GM19238 (cell line): ENCODE data around the gene CCSER1.

Experiments used
- DNase-seq: peaks from one replicate; pipeline ENCODE4 v3.0.0; 2011; ENCODE audit warnings: low spot score; ENCODE audit not compliant: insufficient read length

Gene CCSER1

GRCh38 chr4:90127223-90127705 lies at the start of gene CCSER1:
Gene CCSER1, plus strand, starts transcription at chr4:90127394.
- peak; percentile 25 for DNase-seq

- DNase-seq, result no peak
Observed at GRCh38 chr4:90078440-90078839, 48.8 kb upstream of the CCSER1 start.

GRCh38 chr4:90080116-90080515 lies 47.1 kb upstream of the CCSER1 start:
- DNase-seq, result no peak

GRCh38 chr4:90081432-90082144 lies 45.6 kb upstream of the CCSER1 start:
- DNase-seq, result no peak

- DNase-seq, result no peak
Observed at GRCh38 chr4:90082449-90082848, 44.7 kb upstream of the CCSER1 start.

- DNase-seq, result no peak
Observed at GRCh38 chr4:90084277-90084966, 42.8 kb upstream of the CCSER1 start.

GRCh38 chr4:90084967-90085295 lies 42.3 kb upstream of the CCSER1 start:
- no peak for DNase-seq

- no peak for DNase-seq
Observed at GRCh38 chr4:90093526-90093925, 33.7 kb upstream of the CCSER1 start.

GRCh38 chr4:90095000-90095399 lies 32.2 kb upstream of the CCSER1 start:
- DNase-seq, result no peak

GRCh38 chr4:90099812-90100211 lies 27.4 kb upstream of the CCSER1 start:
- DNase-seq, result no peak

GRCh38 chr4:90103991-90104390 lies 23.2 kb upstream of the CCSER1 start:
- DNase-seq, result no peak

- DNase-seq, result no peak
Observed at GRCh38 chr4:90105274-90105673, 21.9 kb upstream of the CCSER1 start.

- no peak for DNase-seq
Observed at GRCh38 chr4:90112715-90113114, 14.5 kb upstream of the CCSER1 start.

GRCh38 chr4:90113881-90114457 lies 13.2 kb upstream of the CCSER1 start:
- no peak for DNase-seq

GRCh38 chr4:90118527-90119195 lies 8.5 kb upstream of the CCSER1 start:
- DNase-seq, result no peak

GRCh38 chr4:90120037-90120436 lies 7.2 kb upstream of the CCSER1 start:
- no peak for DNase-seq

- DNase-seq, result no peak
Observed at GRCh38 chr4:90120815-90121214, 6.4 kb upstream of the CCSER1 start.

- no peak for DNase-seq
Observed at GRCh38 chr4:90121676-90122354, 5.4 kb upstream of the CCSER1 start.

- no peak for DNase-seq
Observed at GRCh38 chr4:90122355-90122748, 4.8 kb upstream of the CCSER1 start.

GRCh38 chr4:90124276-90124675 lies 2.9 kb upstream of the CCSER1 start:
- DNase-seq, result no peak

- DNase-seq, result no peak
Observed at GRCh38 chr4:90126805-90127204, 389 bp upstream of the CCSER1 start.
